Right lobe of liver (tissue), 4 donors: ENCODE measurements around the gene KLHL40.

Experiments used
- CTCF ChIP-seq, 4 donors: fragments of 200-600 bp in 3 of 4; fragments of 450-650 bp in 1 of 4; IDR thresholded peaks; one replicate each; pipeline versions ENCODE4 v1.5.1 to v1.8.0; 2016 to 2022; ENCODE audit warnings: antibody characterized with exemption in 4 of 4, mild to moderate bottlenecking in 2 of 4
- POLR2A ChIP-seq: fragments of 450-650 bp; IDR thresholded peaks from one replicate; pipeline ENCODE4 v1.6.1; 2017; ENCODE audit warnings: antibody characterized with exemption, mild to moderate bottlenecking
- donor health status: DM: no; HTN: no; CAD: no.
- donor health status: DM: no; HTN: no; CAD: no.
- donor health status: DM: no; HTN: yes; CAD: no.

GRCh38 chr3:42700366-42701288 lies 15.3 kb downstream of the KLHL40 start:
- TF ChIP-seq CTCF (IDR thresholded peaks at IDR 0.05) (no peak), POLR2A (no peak)
